Measurements from ENCODE around the gene AFP. TPM values are rescaled to one million over a fixed set of nuclear protein-coding genes. Genes with fewer than 3 reads are reported as not detected.

AFP gene
- total and polyA plus RNA-seq, 2 donors (not counting 1 experiment from before 2014, with no cell fraction given) = not detected

DNA sequence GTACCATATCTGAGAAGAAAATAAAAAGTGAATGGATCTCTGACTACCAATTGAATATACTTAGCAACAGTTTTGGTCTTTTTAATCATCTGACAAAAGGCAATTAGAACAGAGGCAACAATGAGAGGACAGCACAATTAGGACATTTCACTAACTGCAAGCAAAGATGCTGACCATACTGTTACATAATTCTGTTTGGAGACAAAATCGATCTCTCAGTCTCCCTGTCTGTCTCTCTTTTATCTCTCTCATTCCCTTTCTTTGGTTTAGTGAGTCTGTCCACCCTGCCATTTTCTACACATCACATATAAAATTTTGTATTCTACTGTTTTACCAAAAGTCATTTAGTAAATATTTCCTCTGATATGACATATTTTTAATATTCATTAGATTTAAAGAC lies 43.3 kb downstream of the AFP start:
- no peaks in the 10 kb centered on the region for H3K27me3 ChIP-seq (replicated peaks in 1 of 4; ENCODE audit: control extremely low read depth in 1 of 4, control insufficient read depth in 3 of 4, insufficient read depth in 4 of 4, low read length in 3 of 4)
- Mint-ChIP-seq H3K9me3 (ENCODE audit: insufficient read depth) (peaks cover 3% of the 10 kb centered on the region), H3K27ac (no peak overlapping the region), H3K4me1 (no peaks in the 10 kb centered on the region), H3K27me3 (peaks cover 13% of the 10 kb centered on the region), H3K4me3 (no peak overlapping the region)
- no peak overlapping the region for H2AFZ ChIP-seq (ENCODE audit: insufficient read depth, low read depth, low read length, poor library complexity, severe bottlenecking)
- no peaks in the 10 kb centered on the region for H3K79me2 ChIP-seq (ENCODE audit: control insufficient read depth, insufficient read depth, low read length)
- no CpG with 5 or more reads among the region's 1 CpG for WGBS (ENCODE audit: insufficient coverage)
- CTCF ChIA-PET = no interaction called here
- POLR2A ChIA-PET = no interaction called here
- no peak overlapping the region for H3K4me3 ChIP-seq (ENCODE audit: control extremely low read depth in 1 of 5, extremely low read depth in 1 of 5, insufficient read depth in 1 of 5, low read depth in 2 of 5, low read length in 4 of 5)
- H3K9me3 ChIP-seq (ENCODE audit: control extremely low read depth in 1 of 3, control insufficient read depth in 2 of 3, insufficient read depth in 1 of 3, low read length in 2 of 3) = peaks cover 0 to 19% (median 3%) of the 10 kb centered on the region in 3 donors
- no peaks in the 10 kb centered on the region for H3K36me3 ChIP-seq (replicated peaks in 1 of 2; ENCODE audit: control extremely low read depth in 1 of 2, control insufficient read depth in 1 of 2, extremely low read depth in 1 of 2, insufficient read depth in 2 of 2, low read length in 1 of 2)
- no peak overlapping the region for H3K9ac ChIP-seq (ENCODE audit: low read length)
- H3K27ac ChIP-seq (ENCODE audit: low read length in 2 of 2) = no peak overlapping the region
- H4K20me1 ChIP-seq (ENCODE audit: control insufficient read depth, insufficient read depth, low read length, poor library complexity, severe bottlenecking) = no peaks in the 10 kb centered on the region
- intact Hi-C loops (cut with micrococcal nuclease) = no loop called here
- no peaks in the 10 kb centered on the region for H3K4me1 ChIP-seq (ENCODE audit: control insufficient read depth in 2 of 2, insufficient read depth in 2 of 2, low read length in 2 of 2)
- ATAC-seq (ENCODE audit: low read depth) (no peak), DNase-seq (no peak)
- TF ChIP-seq EZH2 (IDR thresholded peaks at IDR 0.05; ENCODE audit: borderline replicate concordance, insufficient read depth, low read depth, low read length, poor library complexity, severe bottlenecking) = no peak
- TF ChIP-seq, protein P1, sequence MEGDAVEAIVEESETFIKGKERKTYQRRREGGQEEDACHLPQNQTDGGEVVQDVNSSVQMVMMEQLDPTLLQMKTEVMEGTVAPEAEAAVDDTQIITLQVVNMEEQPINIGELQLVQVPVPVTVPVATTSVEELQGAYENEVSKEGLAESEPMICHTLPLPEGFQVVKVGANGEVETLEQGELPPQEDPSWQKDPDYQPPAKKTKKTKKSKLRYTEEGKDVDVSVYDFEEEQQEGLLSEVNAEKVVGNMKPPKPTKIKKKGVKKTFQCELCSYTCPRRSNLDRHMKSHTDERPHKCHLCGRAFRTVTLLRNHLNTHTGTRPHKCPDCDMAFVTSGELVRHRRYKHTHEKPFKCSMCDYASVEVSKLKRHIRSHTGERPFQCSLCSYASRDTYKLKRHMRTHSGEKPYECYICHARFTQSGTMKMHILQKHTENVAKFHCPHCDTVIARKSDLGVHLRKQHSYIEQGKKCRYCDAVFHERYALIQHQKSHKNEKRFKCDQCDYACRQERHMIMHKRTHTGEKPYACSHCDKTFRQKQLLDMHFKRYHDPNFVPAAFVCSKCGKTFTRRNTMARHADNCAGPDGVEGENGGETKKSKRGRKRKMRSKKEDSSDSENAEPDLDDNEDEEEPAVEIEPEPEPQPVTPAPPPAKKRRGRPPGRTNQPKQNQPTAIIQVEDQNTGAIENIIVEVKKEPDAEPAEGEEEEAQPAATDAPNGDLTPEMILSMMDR (IDR thresholded peaks at IDR 0.05) = no peak
- no peak overlapping the region for H3K4me2 ChIP-seq (replicated peaks; ENCODE audit: low read depth, low read length, poor library complexity, severe bottlenecking)

DNA sequence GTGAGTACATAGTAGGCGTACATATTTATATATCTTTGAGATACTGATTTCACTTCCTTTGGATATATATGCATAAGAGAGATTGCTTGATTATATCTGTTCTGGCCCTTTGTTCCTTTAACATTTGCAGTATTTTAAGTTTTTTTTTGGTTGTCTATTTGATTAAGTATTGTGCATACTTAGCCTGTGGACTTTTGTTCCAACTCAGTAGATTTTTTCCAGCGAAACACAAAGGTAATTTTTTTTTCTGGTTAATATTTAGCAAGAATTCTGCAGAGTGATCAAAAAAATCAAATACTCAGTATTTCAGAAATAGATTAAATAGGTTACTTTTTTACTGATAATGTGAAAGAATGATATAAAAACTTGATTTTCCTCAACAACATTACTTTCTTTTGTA lies 45.3 kb downstream of the AFP start, which contains the start of gene AFM:
AFM (plus strand) TSS at position 388 of the 400 bp plus-strand sequence. CDS start 31 bp downstream, outside the sequence.
- no peaks in the 10 kb centered on the region for H4K20me1 ChIP-seq (ENCODE audit: control insufficient read depth, insufficient read depth, low read length, poor library complexity, severe bottlenecking)
- no peaks in the 10 kb centered on the region for H3K9me3 Mint-ChIP-seq (ENCODE audit: insufficient read depth)
- no peak within 1 kb of the TSS for H3K4me3 ChIP-seq (ENCODE audit: control extremely low read depth in 1 of 5, extremely low read depth in 1 of 5, insufficient read depth in 1 of 5, low read depth in 2 of 5, low read length in 4 of 5)
- DNase-seq (no peak), ATAC-seq (ENCODE audit: low read depth) (no peak)
- no peak within 1 kb of the TSS for H3K4me3 Mint-ChIP-seq
- H2AFZ ChIP-seq (ENCODE audit: insufficient read depth, low read depth, low read length, poor library complexity, severe bottlenecking) = no peak within 1 kb of the TSS
- H3K4me2 ChIP-seq (replicated peaks; ENCODE audit: low read depth, low read length, poor library complexity, severe bottlenecking) = no peak within 1 kb of the TSS
- no peaks in the 10 kb centered on the region for H3K4me1 Mint-ChIP-seq
- no peaks in the 10 kb centered on the region for H3K27me3 ChIP-seq (replicated peaks in 1 of 4; ENCODE audit: control extremely low read depth in 1 of 4, control insufficient read depth in 3 of 4, insufficient read depth in 4 of 4, low read length in 3 of 4)
- H3K9me3 ChIP-seq (ENCODE audit: control extremely low read depth in 1 of 3, control insufficient read depth in 2 of 3, insufficient read depth in 1 of 3, low read length in 2 of 3) = peaks cover 0 to 12% (median 0%) of the 10 kb centered on the region in 3 donors
- intact Hi-C loops (cut with micrococcal nuclease) = no loop called here
- H3K27ac Mint-ChIP-seq = no peak within 1 kb of the TSS
- no peak within 1 kb of the TSS for H3K9ac ChIP-seq (ENCODE audit: low read length)
- H3K27me3 Mint-ChIP-seq = peaks cover 20% of the 10 kb centered on the region
- ChIA-PET POLR2A (no interaction called here), CTCF (no interaction called here)
- no peaks in the 10 kb centered on the region for H3K79me2 ChIP-seq (ENCODE audit: control insufficient read depth, insufficient read depth, low read length)
- no peaks in the 10 kb centered on the region for H3K36me3 ChIP-seq (replicated peaks in 1 of 2; ENCODE audit: control extremely low read depth in 1 of 2, control insufficient read depth in 1 of 2, extremely low read depth in 1 of 2, insufficient read depth in 2 of 2, low read length in 1 of 2)
- no peaks in the 10 kb centered on the region for H3K4me1 ChIP-seq (ENCODE audit: control insufficient read depth in 2 of 2, insufficient read depth in 2 of 2, low read length in 2 of 2)
- H3K27ac ChIP-seq (ENCODE audit: low read length in 2 of 2) = no peak within 1 kb of the TSS
- no CpG with 5 or more reads among the region's 2 CpGs for WGBS (ENCODE audit: insufficient coverage)
- TF ChIP-seq, protein P1 (IDR thresholded peaks at IDR 0.05) = no peak
- no peak for TF ChIP-seq EZH2 (IDR thresholded peaks at IDR 0.05; ENCODE audit: borderline replicate concordance, insufficient read depth, low read depth, low read length, poor library complexity, severe bottlenecking)
